Astrocyte (in vitro differentiated cells and primary cell): ENCODE results near the gene NKAIN2.

Source experiments
- CTCF ChIP-seq: IDR thresholded peaks from 2 replicates; pipeline ENCODE4 v1.5.1; 2011; ENCODE audit warnings: low read depth, mild to moderate bottlenecking, inconsistent platforms, low read length, moderate library complexity; ENCODE audit not compliant: insufficient read depth
- EZH2 ChIP-seq: IDR thresholded peaks from 2 replicates; pipeline ENCODE4 v1.6.1; 2012; ENCODE audit warnings: mild to moderate bottlenecking, low read length, inconsistent platforms; ENCODE audit not compliant: insufficient read depth

- TF ChIP-seq CTCF (no peak), EZH2 (no peak)
Measured at GRCh38 chr6:124234801-124235200, 431.1 kb downstream of the NKAIN2 start.
